GM18868 (cell line): Measurements from ENCODE around the gene FBXL7.

Source experiments
- ATAC-seq: cut with Tn5 transposase; IDR thresholded peaks from one replicate; pipeline ENCODE4 v1.9.1; 2021; ENCODE audit warnings: mild to moderate bottlenecking, moderate library complexity; ENCODE audit not compliant: unreplicated experiment

The FBXL7 gene

GRCh38 chr5:15748266-15748665 lies 248.3 kb downstream of the FBXL7 start:
- ATAC-seq = no peak

- no peak for ATAC-seq
Observed at GRCh38 chr5:15752663-15753285, 252.8 kb downstream of the FBXL7 start.

GRCh38 chr5:15753752-15754151 lies 253.8 kb downstream of the FBXL7 start:
- ATAC-seq = no peak

- no peak for ATAC-seq
Observed at GRCh38 chr5:15757103-15757502, 257.1 kb downstream of the FBXL7 start.

- ATAC-seq = no peak
Observed at GRCh38 chr5:15757619-15758018, 257.6 kb downstream of the FBXL7 start.

GRCh38 chr5:15762668-15763067 lies 262.7 kb downstream of the FBXL7 start:
- ATAC-seq = no peak

GRCh38 chr5:15763754-15764153 lies 263.8 kb downstream of the FBXL7 start:
- no peak for ATAC-seq

- no peak for ATAC-seq
Observed at GRCh38 chr5:15768936-15769335, 269.0 kb downstream of the FBXL7 start.

- no peak for ATAC-seq
Observed at GRCh38 chr5:15772131-15772530, 272.2 kb downstream of the FBXL7 start.

GRCh38 chr5:15774632-15775031 lies 274.7 kb downstream of the FBXL7 start:
- ATAC-seq = no peak

- no peak for ATAC-seq
Observed at GRCh38 chr5:15776346-15776745, 276.4 kb downstream of the FBXL7 start.

- no peak for ATAC-seq
Observed at GRCh38 chr5:15783734-15784133, 283.8 kb downstream of the FBXL7 start.

GRCh38 chr5:15785531-15785981 lies 285.6 kb downstream of the FBXL7 start:
- no peak for ATAC-seq

- ATAC-seq = no peak
Observed at GRCh38 chr5:15786326-15786725, 286.3 kb downstream of the FBXL7 start.

- ATAC-seq = no peak
Observed at GRCh38 chr5:15786884-15787283, 286.9 kb downstream of the FBXL7 start.

GRCh38 chr5:15787681-15788080 lies 287.7 kb downstream of the FBXL7 start:
- no peak for ATAC-seq

- no peak for ATAC-seq
Observed at GRCh38 chr5:15789642-15790041, 289.7 kb downstream of the FBXL7 start.

GRCh38 chr5:15790446-15791018 lies 290.6 kb downstream of the FBXL7 start:
- ATAC-seq = no peak

- ATAC-seq = no peak
Observed at GRCh38 chr5:15791274-15791673, 291.3 kb downstream of the FBXL7 start.

GRCh38 chr5:15791859-15792258 lies 291.9 kb downstream of the FBXL7 start:
- ATAC-seq = no peak

GRCh38 chr5:15794052-15794985 lies 294.3 kb downstream of the FBXL7 start:
- no peak for ATAC-seq

GRCh38 chr5:15796096-15796495 lies 296.1 kb downstream of the FBXL7 start:
- ATAC-seq = no peak
